A549 (cell line): ENCODE measurements around the gene APOBEC3A. TPM values are rescaled to one million over a fixed set of nuclear protein-coding genes. Genes with fewer than 3 reads are reported as not detected.

ENCODE experiments used
- ATAC-seq, 2 experiments: fragments of 200-7000 bp in 1 of 2; fragments of >200 bp in 1 of 2; cut with Nextera tagmentation in 1 of 2; cut with Tn5 transposase in 1 of 2; 3 replicates each; pipeline versions ENCODE4 v1.8.0 to v1.9.1; 2018 to 2020; ENCODE audit warnings: mild to moderate bottlenecking in 1 of 2, moderate library complexity in 1 of 2
- CTCF ChIA-PET: fragments of 300-600 bp; sonication (Branson Sonifier 250); formaldehyde crosslinking; extraction: SDS; loops from one replicate; lab custom pipeline; 2021; ENCODE audit warnings: antibody characterized with exemption, inconsistent platforms; lab: Yijun Ruan, JAX
- POLR2A ChIA-PET: fragments of 350-600 bp; formaldehyde crosslinking; extraction: SDS; loops from one replicate; lab custom pipeline; 2021; ENCODE audit warnings: antibody characterized with exemption, inconsistent platforms; lab: Yijun Ruan, JAX
- DNase-seq, 2 experiments: peaks; one replicate each; pipeline versions ENCODE4 v3.0.0 to v3.0.0-alpha.2; 2011 to 2016; ENCODE audit warnings: low read depth in 1 of 2, low spot score in 1 of 2
- FAIRE-seq: peaks from 2 replicates; lab custom pipeline; 2011; peaks lifted over from hg19 to GRCh38; lab: Jason Lieb, UNC
- H3K27ac ChIP-seq, 2 experiments: fragments of >200 bp; sonication (Bioruptor Twin); formaldehyde crosslinking; 3 replicates each; pipeline ENCODE4 v1.5.1; 2016 to 2017
- H3K4me1 ChIP-seq: fragments of >200 bp; sonication (Bioruptor Twin); formaldehyde crosslinking; 3 replicates; pipeline ENCODE4 v1.6.1; 2016
- H3K4me2 ChIP-seq: fragments of >200 bp; sonication (Bioruptor Twin); formaldehyde crosslinking; 3 replicates; pipeline ENCODE4 v1.6.1; 2016
- H3K4me3 ChIP-seq: fragments of >200 bp; sonication (Bioruptor Twin); formaldehyde crosslinking; 3 replicates; pipeline ENCODE4 v1.5.1; 2016
- H3K9me3 ChIP-seq: fragments of >200 bp; sonication (Bioruptor Twin); formaldehyde crosslinking; 3 replicates; pipeline ENCODE4 v1.6.1; 2016
- CEBPB ChIP-seq, 2 experiments: fragments of >200 bp in 1 of 2; sonication (Bioruptor Twin) in 1 of 2; formaldehyde crosslinking in 1 of 2; IDR thresholded peaks; 2 replicates each; pipeline ENCODE4 v1.6.1; 2012 to 2016
- CHD2 ChIP-seq: fragments of 150-350 bp; IDR thresholded peaks from 2 replicates; pipeline ENCODE4 v1.6.1; 2014; ENCODE audit warnings: low read length; ENCODE audit not compliant: partially characterized antibody
- CHD4 ChIP-seq: fragments of 200-600 bp; sonication (generic); IDR thresholded peaks from 2 replicates; pipeline ENCODE4 v1.6.1; 2016; ENCODE audit warnings: antibody characterized with exemption, mild to moderate bottlenecking, borderline replicate concordance
- EHMT2 ChIP-seq: fragments of 200-600 bp; sonication (generic); IDR thresholded peaks from 2 replicates; pipeline ENCODE4 v1.6.1; 2016; ENCODE audit warnings: antibody characterized with exemption, low read depth, mild to moderate bottlenecking, moderate library complexity
- EP300 ChIP-seq, 2 experiments: fragments of >200 bp; sonication (Bioruptor Twin); formaldehyde crosslinking; IDR thresholded peaks; 2 replicates in 1 of 2; 3 replicates in 1 of 2; pipeline ENCODE4 v1.6.1; 2016 to 2017
- FOSB ChIP-seq: fragments of 250-450 bp; sonication (Bioruptor Pico); IDR thresholded peaks from 2 replicates; pipeline ENCODE4 v1.5.0; 2020; ENCODE audit warnings: mild to moderate bottlenecking, moderate library complexity
- GATA3 ChIP-seq: IDR thresholded peaks from 2 replicates; pipeline ENCODE4 v1.6.1; 2012; ENCODE audit warnings: borderline replicate concordance
- HDAC2 ChIP-seq: fragments of 200-600 bp; sonication (generic); IDR thresholded peaks from 2 replicates; pipeline ENCODE4 v1.6.1; 2016
- JUN ChIP-seq, 2 experiments: fragments of >200 bp; sonication (Bioruptor Twin); formaldehyde crosslinking; IDR thresholded peaks; 2 replicates in 1 of 2; 3 replicates in 1 of 2; pipeline ENCODE4 v1.6.1; 2016 to 2017
- MAFK ChIP-seq: fragments of 450-650 bp; IDR thresholded peaks from 2 replicates; pipeline ENCODE4 v1.6.1; 2014; ENCODE audit not compliant: partially characterized antibody
- NPAS2 ChIP-seq: fragments of 250-450 bp; sonication (Bioruptor Pico); IDR thresholded peaks from 2 replicates; pipeline ENCODE4 v1.8.0; 2022; ENCODE audit warnings: mild to moderate bottlenecking, moderate library complexity, borderline replicate concordance
- PHF8 ChIP-seq: fragments of 200-600 bp; sonication (generic); IDR thresholded peaks from 2 replicates; pipeline ENCODE4 v1.6.1; 2016; ENCODE audit warnings: low read depth, mild to moderate bottlenecking, antibody characterized with exemption, moderate library complexity, borderline replicate concordance
- POLR2A ChIP-seq: IDR thresholded peaks from 2 replicates; pipeline ENCODE4 v1.6.1; 2012; ENCODE audit warnings: mild to moderate bottlenecking, low read length
- POLR2AphosphoS2 ChIP-seq: conservative IDR thresholded peaks from 2 replicates; pipeline ENCODE4 v1.6.1; 2012; ENCODE audit warnings: low read length, improper control_type of control experiment, inconsistent platforms
- RAD21 ChIP-seq, 2 experiments: fragments of >200 bp in 1 of 2; sonication (Bioruptor Twin) in 1 of 2; formaldehyde crosslinking in 1 of 2; IDR thresholded peaks in 1 of 2; conservative IDR thresholded peaks in 1 of 2; 2 replicates in 1 of 2; 3 replicates in 1 of 2; pipeline ENCODE4 v1.6.1; 2012 to 2018; ENCODE audit warnings: inconsistent platforms in 1 of 2
- RARB ChIP-seq: fragments of 250-450 bp; sonication (Bioruptor Pico); IDR thresholded peaks from 2 replicates; pipeline ENCODE4 v1.8.0; 2021; ENCODE audit warnings: mild to moderate bottlenecking, moderate library complexity
- SMC3 ChIP-seq: fragments of >200 bp; sonication (Bioruptor Twin); formaldehyde crosslinking; IDR thresholded peaks from 3 replicates; pipeline ENCODE4 v1.6.1; 2018; ENCODE audit warnings: inconsistent platforms
- TFCP2L1 ChIP-seq: fragments of 250-450 bp; sonication (Bioruptor Pico); IDR thresholded peaks from 2 replicates; pipeline ENCODE4 v1.5.0; 2021; ENCODE audit warnings: mild to moderate bottlenecking
- ZC3H11A ChIP-seq: fragments of 450-650 bp; IDR thresholded peaks from 2 replicates; pipeline ENCODE4 v1.6.1; 2014; ENCODE audit warnings: antibody characterized with exemption, mild to moderate bottlenecking
- WGBS: methylation state at CpG from one replicate; pipeline ENCODE4 v1.1.6; 2017; ENCODE audit errors: missing lambda C conversion rate; 5-methylcytosine and 5-hydroxymethylcytosine counted together
- polyA plus RNA-seq, 4 experiments: library from polyadenylated mRNA; depleted of rRNA in 3 of 4; stranded (reverse); fragments of >200 nt; fragmentation: RNase III in 1 of 4; extraction: RNeasy Plus Mini Kit Qiagen cat#74134 plus additional on column Dnase treatment in 1 of 4; gene quantifications; 2 replicates in 3 of 4; 3 replicates in 1 of 4; pipeline ENCODE4 v1.2.3, GENCODE V29; 2011 to 2017
- TF ChIP-seq, protein P1 (sequence below): fragments of >200 bp; sonication (Bioruptor Twin); formaldehyde crosslinking; IDR thresholded peaks from 3 replicates; pipeline ENCODE4 v1.5.1; 2016
- TF ChIP-seq, protein P2 (sequence below): fragments of >200 bp; sonication (Bioruptor Twin); formaldehyde crosslinking; IDR thresholded peaks from 2 replicates; pipeline ENCODE4 v1.6.1; 2016
- TF ChIP-seq, protein P3 (sequence below): fragments of 250-450 bp; sonication (Bioruptor Pico); IDR thresholded peaks from 2 replicates; pipeline ENCODE4 v1.5.0; 2020; ENCODE audit warnings: low read depth, mild to moderate bottlenecking, moderate library complexity

APOBEC3A gene
- polyA plus RNA-seq, 2 of the 4 experiments (the other 2 are of a cell fraction) = not detected

GRCh38 chr22:38927033-38927781, 30.2 kb upstream of the APOBEC3A start:
- FAIRE-seq = no peak
- Histone ChIP-seq H3K9me3 (no peaks in the 10 kb centered on the region), H3K4me1 (peaks cover 23% of the 10 kb centered on the region), H3K4me3 (peak overlapping the region; percentile 46), H3K4me2 (peak overlapping the region; percentile 71), H3K27ac (peak overlapping the region; percentile 72 to 96)
- TF ChIP-seq RAD21 (conservative IDR thresholded peaks at IDR 0.05 in 1 of 2, IDR thresholded peaks at IDR 0.05 in 1 of 2) (peak; percentile 53 to 68), ZC3H11A (no peak), SMC3 (peak; percentile 86), JUN (IDR thresholded peaks at IDR 0.05) (peak in 1 of 2 experiments; percentile 44; a peak in 1 of 5 replicates), HDAC2 (no peak)
- TF ChIP-seq, protein P1, sequence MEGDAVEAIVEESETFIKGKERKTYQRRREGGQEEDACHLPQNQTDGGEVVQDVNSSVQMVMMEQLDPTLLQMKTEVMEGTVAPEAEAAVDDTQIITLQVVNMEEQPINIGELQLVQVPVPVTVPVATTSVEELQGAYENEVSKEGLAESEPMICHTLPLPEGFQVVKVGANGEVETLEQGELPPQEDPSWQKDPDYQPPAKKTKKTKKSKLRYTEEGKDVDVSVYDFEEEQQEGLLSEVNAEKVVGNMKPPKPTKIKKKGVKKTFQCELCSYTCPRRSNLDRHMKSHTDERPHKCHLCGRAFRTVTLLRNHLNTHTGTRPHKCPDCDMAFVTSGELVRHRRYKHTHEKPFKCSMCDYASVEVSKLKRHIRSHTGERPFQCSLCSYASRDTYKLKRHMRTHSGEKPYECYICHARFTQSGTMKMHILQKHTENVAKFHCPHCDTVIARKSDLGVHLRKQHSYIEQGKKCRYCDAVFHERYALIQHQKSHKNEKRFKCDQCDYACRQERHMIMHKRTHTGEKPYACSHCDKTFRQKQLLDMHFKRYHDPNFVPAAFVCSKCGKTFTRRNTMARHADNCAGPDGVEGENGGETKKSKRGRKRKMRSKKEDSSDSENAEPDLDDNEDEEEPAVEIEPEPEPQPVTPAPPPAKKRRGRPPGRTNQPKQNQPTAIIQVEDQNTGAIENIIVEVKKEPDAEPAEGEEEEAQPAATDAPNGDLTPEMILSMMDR = peak; percentile 86
- ChIA-PET CTCF (interaction anchor here (0.5 to 5.1 kb wide), 30 partner anchors 8 to 1197 kb away, joined by 3 to 75 read pairs (median 3); partner anchors contain the start of gene CBX6), POLR2A (interaction anchor here (1.2 kb wide), 1 partner anchor 56 kb away, joined by 11 read pairs; the partner anchor contains the start of gene CBX6)
- peak; percentile 82 to 84 for DNase-seq
- WGBS = 3% methylated on average over 21 of the region's 39 CpGs
- peak; percentile 90 for ATAC-seq

- CTCF ChIA-PET = interaction anchor here (1.4 to 4.5 kb wide), 3 partner anchors 11 to 73 kb away, joined by 5 to 18 read pairs (median 7); no protein-coding TSS in a partner anchor
- POLR2A ChIA-PET = no interaction called here
- 76% methylated on average over 3 of the region's 3 CpGs for WGBS
These were observed 26.9 kb upstream of the APOBEC3A start for GRCh38 chr22:38930512-38930911.

GRCh38 chr22:38935023-38935422, 22.4 kb upstream of the APOBEC3A start:
- Histone ChIP-seq H3K27ac (no peak overlapping the region), H3K9me3 (no peaks in the 10 kb centered on the region), H3K4me2 (peak overlapping the region; percentile 25; the same call in 1 of the 3 replicates), H3K4me3 (no peak overlapping the region), H3K4me1 (peaks cover 11% of the 10 kb centered on the region)
- no peak for FAIRE-seq
- ChIA-PET CTCF (interaction anchor here (0.6 to 4.5 kb wide), 3 partner anchors 65 to 165 kb away, joined by 3 to 18 read pairs (median 3); no protein-coding TSS in a partner anchor), POLR2A (no interaction called here)
- no peak for TF ChIP-seq POLR2AphosphoS2
- TF ChIP-seq NPAS2 (CRISPR knock-in tag) = no peak
- no peak for TF ChIP-seq TFCP2L1 (CRISPR knock-in tag)
- no peak for TF ChIP-seq POLR2A
- no peak for TF ChIP-seq GATA3
- TF ChIP-seq MAFK = no peak
- no peak for TF ChIP-seq PHF8
- TF ChIP-seq JUN (IDR thresholded peaks at IDR 0.05) = no peak
- TF ChIP-seq HDAC2 = no peak
- TF ChIP-seq, protein P2, sequence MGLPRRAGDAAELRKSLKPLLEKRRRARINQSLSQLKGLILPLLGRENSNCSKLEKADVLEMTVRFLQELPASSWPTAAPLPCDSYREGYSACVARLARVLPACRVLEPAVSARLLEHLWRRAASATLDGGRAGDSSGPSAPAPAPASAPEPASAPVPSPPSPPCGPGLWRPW = no peak
- TF ChIP-seq EHMT2 = no peak
- TF ChIP-seq, protein P3, sequence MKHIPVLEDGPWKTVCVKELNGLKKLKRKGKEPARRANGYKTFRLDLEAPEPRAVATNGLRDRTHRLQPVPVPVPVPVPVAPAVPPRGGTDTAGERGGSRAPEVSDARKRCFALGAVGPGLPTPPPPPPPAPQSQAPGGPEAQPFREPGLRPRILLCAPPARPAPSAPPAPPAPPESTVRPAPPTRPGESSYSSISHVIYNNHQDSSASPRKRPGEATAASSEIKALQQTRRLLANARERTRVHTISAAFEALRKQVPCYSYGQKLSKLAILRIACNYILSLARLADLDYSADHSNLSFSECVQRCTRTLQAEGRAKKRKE (CRISPR knock-in tag) = no peak
- no peak for TF ChIP-seq CHD4
- TF ChIP-seq EP300 (IDR thresholded peaks at IDR 0.05) = no peak
- no peak for ATAC-seq
- peak in 1 of 2 experiments; percentile 39 for DNase-seq
- 38% methylated on average over 5 of the region's 8 CpGs for WGBS

More at GRCh38 chr22:38930512-38930911, 26.9 kb upstream of the APOBEC3A start:
- H3K9me3 ChIP-seq = no peaks in the 10 kb centered on the region
- no peak for TF ChIP-seq FOSB (CRISPR knock-in tag)
- TF ChIP-seq CHD2 = no peak
- TF ChIP-seq RARB (CRISPR knock-in tag) = no peak
- TF ChIP-seq HDAC2 = no peak
- TF ChIP-seq CEBPB (IDR thresholded peaks at IDR 0.05) = no peak
- peaks cover 17% of the 10 kb centered on the region for H3K4me1 ChIP-seq
- no peak overlapping the region for H3K4me3 ChIP-seq
- ATAC-seq (no peak), DNase-seq (no peak), FAIRE-seq (no peak)
- no peak overlapping the region for H3K4me2 ChIP-seq
- H3K27ac ChIP-seq = no peak overlapping the region
